GM19035 (cell line): ENCODE results near the gene ATP2B3.

Source experiments
- ATAC-seq: cut with Tn5 transposase; IDR thresholded peaks from one replicate; pipeline ENCODE4 v1.9.1; 2021; ENCODE audit not compliant: unreplicated experiment

The ATP2B3 gene

GRCh38 chrX:153517423-153517822 is at the start of gene ATP2B3:
Gene ATP2B3, plus strand, starts transcription at chrX:153517642. Its CDS starts 18,606 bp downstream, at chrX:153536248.
- no peak for ATAC-seq

GRCh38 chrX:153468008-153468580 is 49.3 kb upstream of the ATP2B3 start:
- no peak for ATAC-seq

GRCh38 chrX:153469811-153470410 is 47.5 kb upstream of the ATP2B3 start:
- peak; percentile 44 for ATAC-seq

- peak; percentile 79 for ATAC-seq
Measured at GRCh38 chrX:153470411-153471363, 46.8 kb upstream of the ATP2B3 start, which contains the start of gene HAUS7. Gene HAUS7, minus strand, starts transcription at chrX:153470576. Its CDS starts 19 bp downstream, at chrX:153470557.

- ATAC-seq = no peak
Measured at GRCh38 chrX:153471663-153472280, 45.7 kb upstream of the ATP2B3 start.

GRCh38 chrX:153473126-153473525 is 44.3 kb upstream of the ATP2B3 start:
- no peak for ATAC-seq

- no peak for ATAC-seq
Measured at GRCh38 chrX:153474266-153474665, 43.2 kb upstream of the ATP2B3 start.

- ATAC-seq = no peak
Measured at GRCh38 chrX:153474718-153475117, 42.7 kb upstream of the ATP2B3 start.

GRCh38 chrX:153475271-153475670 is 42.2 kb upstream of the ATP2B3 start:
- ATAC-seq = no peak

- no peak for ATAC-seq
Measured at GRCh38 chrX:153475751-153476281, 41.6 kb upstream of the ATP2B3 start.

- ATAC-seq = no peak
Measured at GRCh38 chrX:153476666-153477363, 40.6 kb upstream of the ATP2B3 start.

- ATAC-seq = no peak
Measured at GRCh38 chrX:153477364-153477857, 40.0 kb upstream of the ATP2B3 start.

GRCh38 chrX:153477901-153478300 is 39.5 kb upstream of the ATP2B3 start:
- ATAC-seq = no peak

GRCh38 chrX:153478746-153479145 is 38.7 kb upstream of the ATP2B3 start:
- no peak for ATAC-seq

GRCh38 chrX:153481043-153481442 is 36.4 kb upstream of the ATP2B3 start:
- no peak for ATAC-seq

GRCh38 chrX:153482376-153483015 is 34.9 kb upstream of the ATP2B3 start:
- no peak for ATAC-seq

- ATAC-seq = no peak
Measured at GRCh38 chrX:153485396-153486080, 31.9 kb upstream of the ATP2B3 start.

- ATAC-seq = no peak
Measured at GRCh38 chrX:153486171-153486570, 31.3 kb upstream of the ATP2B3 start.

- ATAC-seq = no peak
Measured at GRCh38 chrX:153487590-153488071, 29.8 kb upstream of the ATP2B3 start.
